T-helper 1 cell treated with Interleukin-12 subunit alpha and Interleukin-12 subunit beta and Interleukin-4 antibody, amounts not matched to agents 30 μg/mL and 1 μg/mL, for 36 hours (primary cell): ENCODE measurements around the gene MAP3K2.

ENCODE experiments used
- H3K27ac Mint-ChIP-seq: one replicate; pipeline ENCODE4 v1.8.0; 2021; ENCODE audit warnings: mild to moderate bottlenecking, mixed read lengths
- H3K27me3 Mint-ChIP-seq: one replicate; pipeline ENCODE4 v1.8.0; 2021; ENCODE audit warnings: low read depth, mixed read lengths
- H3K36me3 Mint-ChIP-seq: one replicate; pipeline ENCODE4 v1.8.0; 2021; ENCODE audit warnings: low read depth, mixed read lengths
- H3K4me1 Mint-ChIP-seq: one replicate; pipeline ENCODE4 v1.8.0; 2021; ENCODE audit warnings: low read depth, mixed read lengths
- H3K4me3 Mint-ChIP-seq: one replicate; pipeline ENCODE4 v1.8.0; 2021; ENCODE audit warnings: mild to moderate bottlenecking, moderate library complexity, mixed read lengths
- H3K9me3 Mint-ChIP-seq: one replicate; pipeline ENCODE4 v1.8.0; 2021; ENCODE audit warnings: mixed read lengths

MAP3K2 gene

DNA sequence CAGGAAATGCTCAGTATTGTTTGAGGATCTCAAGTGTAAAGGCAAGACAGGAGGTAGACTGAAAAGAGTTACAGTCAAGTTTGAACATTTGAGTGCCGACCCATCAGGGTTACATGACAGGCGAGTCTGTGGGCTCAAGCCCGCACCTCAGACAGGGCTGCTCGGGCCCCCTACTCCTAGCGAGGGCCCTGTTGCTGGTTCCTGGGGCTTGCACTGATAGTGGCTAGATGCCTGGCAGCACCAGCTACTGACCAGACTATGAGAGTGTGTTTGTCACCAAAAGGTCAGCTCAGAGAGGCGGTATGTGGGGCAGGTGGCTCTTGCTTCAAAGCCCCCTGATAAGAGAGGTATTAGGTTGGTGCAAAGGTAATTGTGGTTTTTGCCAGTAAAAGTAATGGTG, 132.1 kb downstream of the MAP3K2 start:
- Mint-ChIP-seq H3K27me3 (no peaks in the 10 kb centered on the region), H3K9me3 (no peaks in the 10 kb centered on the region), H3K4me1 (no peaks in the 10 kb centered on the region), H3K27ac (no peak overlapping the region), H3K4me3 (no peak overlapping the region), H3K36me3 (peaks cover 32% of the 10 kb centered on the region)

DNA sequence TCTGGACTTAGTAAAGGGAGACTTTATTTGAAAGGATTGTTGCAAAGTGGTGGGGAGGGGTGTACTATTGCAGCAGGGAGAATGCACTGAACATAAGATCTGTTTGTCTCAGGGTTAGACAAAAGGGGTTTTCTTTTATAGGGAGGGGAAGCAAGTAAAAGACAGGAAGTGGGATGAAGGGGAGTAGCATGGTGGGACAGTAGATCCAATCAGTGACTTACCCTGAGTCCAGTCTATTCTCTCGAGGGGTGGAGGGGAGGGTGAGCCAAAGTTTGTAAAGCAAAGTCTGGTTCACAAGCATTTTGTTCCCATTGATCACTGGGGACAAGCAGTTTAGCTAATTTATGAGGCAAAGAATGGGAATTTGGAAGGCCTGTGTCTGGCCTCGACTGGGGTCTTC, 132.6 kb downstream of the MAP3K2 start:
- Mint-ChIP-seq H3K36me3 (peaks cover 31% of the 10 kb centered on the region), H3K9me3 (no peaks in the 10 kb centered on the region), H3K4me3 (no peak overlapping the region), H3K27me3 (no peaks in the 10 kb centered on the region), H3K4me1 (no peaks in the 10 kb centered on the region), H3K27ac (no peak overlapping the region)

DNA sequence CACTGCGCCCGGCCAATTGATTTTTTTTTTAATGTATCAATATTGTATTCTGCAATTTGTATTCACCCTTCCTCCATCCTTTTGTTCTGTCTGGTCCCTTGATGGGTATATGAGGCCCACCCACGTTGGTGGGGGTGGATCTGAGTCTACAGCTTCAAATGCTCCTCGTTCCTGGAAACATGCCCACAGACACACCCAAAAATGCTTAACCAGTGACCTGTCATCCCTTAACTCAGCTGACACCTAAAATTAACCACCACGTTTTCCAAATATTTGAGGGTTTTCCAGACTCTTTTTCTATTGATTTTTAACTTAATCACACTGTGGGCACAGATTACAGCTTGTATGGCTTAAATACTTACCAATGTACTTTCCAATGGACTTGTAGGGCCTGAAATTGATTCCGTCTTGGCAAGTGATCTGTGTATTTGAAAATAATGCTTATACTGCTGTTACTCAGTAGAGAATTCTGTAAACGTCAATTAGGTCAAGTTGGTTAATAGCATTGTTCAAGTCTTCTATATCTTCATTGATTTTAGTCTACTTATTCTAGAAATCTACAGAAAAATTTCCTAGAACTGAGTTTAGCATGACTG, 133.3 kb downstream of the MAP3K2 start:
- H3K4me1 Mint-ChIP-seq, result no peaks in the 10 kb centered on the region
- no peak overlapping the region for H3K4me3 Mint-ChIP-seq
- no peaks in the 10 kb centered on the region for H3K9me3 Mint-ChIP-seq
- H3K27me3 Mint-ChIP-seq, result no peaks in the 10 kb centered on the region
- no peak overlapping the region for H3K27ac Mint-ChIP-seq
- H3K36me3 Mint-ChIP-seq, result peaks cover 26% of the 10 kb centered on the region
